GM12878 (cell line): Measurements from ENCODE around the gene PALD1.

Source experiments
- BCL11A ChIP-seq: IDR thresholded peaks from 2 replicates; pipeline ENCODE4 v1.6.1; 2011; ENCODE audit warnings: low read depth, low read length
- CBX5 ChIP-seq: sonication (generic); IDR thresholded peaks from 2 replicates; pipeline ENCODE4 v1.6.1; 2016; ENCODE audit warnings: low read depth, moderate library complexity, mild to moderate bottlenecking, inconsistent platforms
- CREB1 ChIP-seq: IDR thresholded peaks from 2 replicates; pipeline ENCODE4 v1.6.1; 2012; ENCODE audit warnings: low read depth, mild to moderate bottlenecking, inconsistent platforms
- CTCF ChIP-seq, 3 experiments: IDR thresholded peaks in 2 of 3; conservative IDR thresholded peaks in 1 of 3; 2 replicates each; pipeline ENCODE4 v1.5.1; 2011; ENCODE audit warnings: low read depth in 3 of 3, low read length in 3 of 3, mild to moderate bottlenecking in 3 of 3, control low read depth in 2 of 3, moderate library complexity in 2 of 3, inconsistent platforms in 1 of 3, mixed read lengths in 1 of 3; ENCODE audit not compliant: control insufficient read depth in 2 of 3, insufficient read depth in 1 of 3; ENCODE audit errors: extremely low read depth in 1 of 3
- NR2C2 ChIP-seq: IDR thresholded peaks from 2 replicates; pipeline ENCODE4 v1.6.1; 2011; ENCODE audit warnings: borderline replicate concordance, low read depth; ENCODE audit not compliant: control insufficient read depth, insufficient read length
- POLR2A ChIP-seq: IDR thresholded peaks from 2 replicates; pipeline ENCODE4 v1.6.1; 2011; ENCODE audit warnings: low read depth, mild to moderate bottlenecking, low read length
- REST ChIP-seq: IDR thresholded peaks from 2 replicates; pipeline ENCODE4 v1.6.1; 2012; ENCODE audit warnings: mild to moderate bottlenecking, low read depth, low read length
- SKIL ChIP-seq: fragments of 450-650 bp; IDR thresholded peaks from 2 replicates; pipeline ENCODE4 v1.6.1; 2017; ENCODE audit warnings: mild to moderate bottlenecking, low read depth, inconsistent platforms; ENCODE audit not compliant: poor library complexity, severe bottlenecking
- YBX1 ChIP-seq: fragments of 450-650 bp; IDR thresholded peaks from 2 replicates; pipeline ENCODE4 v1.6.1; 2016; ENCODE audit warnings: antibody characterized with exemption
- ZNF217 ChIP-seq: fragments of 450-650 bp; IDR thresholded peaks from 2 replicates; pipeline ENCODE4 v1.6.1; 2017; ENCODE audit warnings: antibody characterized with exemption, mild to moderate bottlenecking

- TF ChIP-seq POLR2A (no peak), CTCF (IDR thresholded peaks at IDR 0.05 in 2 of 3, conservative IDR thresholded peaks at IDR 0.05 in 1 of 3; ENCODE audit: control insufficient read depth in 2 of 3, extremely low read depth in 1 of 3, insufficient read depth in 1 of 3, low read depth in 3 of 3, low read length in 3 of 3) (no peak), NR2C2 (no peak), SKIL (no peak), CBX5 (no peak), ZNF217 (no peak), CREB1 (no peak), YBX1 (no peak), REST (no peak), BCL11A (no peak)
Observed at GRCh38 chr10:70604106-70604505, 125.5 kb downstream of the PALD1 start.
